NCI-H1694 treated with DMSO at 0.1 percent for 48 hours (cell line): ENCODE results near the gene PYGL.

ENCODE experiments used
- DNase-seq: peaks from one replicate; lab custom pipeline; 2025; lab: John Stamatoyannopoulos, UW

The PYGL gene

DNA sequence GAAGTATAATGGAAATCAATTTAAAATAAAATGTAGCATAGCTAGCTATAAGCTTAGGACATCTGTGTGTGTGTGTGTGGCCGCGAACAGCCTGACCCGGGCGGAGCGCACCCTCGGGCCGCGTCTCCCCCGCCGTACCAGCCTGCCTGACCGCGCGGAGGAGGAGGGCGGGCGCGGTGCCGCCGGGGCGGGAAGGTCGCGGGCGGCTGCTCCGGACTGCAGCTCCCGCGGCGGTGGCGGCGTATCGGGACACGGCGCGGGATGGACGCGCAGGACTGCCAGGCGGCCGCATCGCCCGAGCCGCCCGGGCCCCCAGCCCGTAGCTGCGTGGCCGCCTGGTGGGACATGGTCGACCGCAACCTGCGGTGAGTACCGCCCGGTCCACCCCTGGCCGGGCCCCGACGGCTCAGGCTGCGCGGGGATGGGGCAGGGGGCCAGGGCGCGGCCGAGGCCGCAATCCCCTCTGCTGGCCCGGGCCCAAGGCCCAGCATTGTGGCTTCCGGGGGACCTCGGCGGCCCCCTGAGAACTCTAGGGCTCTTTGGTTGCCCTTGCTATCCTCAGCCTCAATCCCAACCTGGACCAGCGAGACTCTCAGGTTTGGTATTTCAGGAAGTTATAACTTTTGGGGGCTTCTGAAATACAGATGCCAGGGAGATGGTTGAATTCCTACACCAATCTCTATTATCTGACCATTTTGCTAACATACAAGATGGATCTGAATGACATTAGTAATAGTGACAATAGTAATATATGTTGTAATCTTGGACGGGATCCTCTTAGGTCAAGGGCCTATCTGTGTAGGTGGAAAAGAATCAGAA is 72.2 kb downstream of the PYGL start, which contains the start of gene ABHD12B:
ABHD12B (plus strand) TSS at position 140 of the 819 bp plus-strand sequence; CDS start at position 262, 122 bp downstream.
- DNase-seq: no peak

DNA sequence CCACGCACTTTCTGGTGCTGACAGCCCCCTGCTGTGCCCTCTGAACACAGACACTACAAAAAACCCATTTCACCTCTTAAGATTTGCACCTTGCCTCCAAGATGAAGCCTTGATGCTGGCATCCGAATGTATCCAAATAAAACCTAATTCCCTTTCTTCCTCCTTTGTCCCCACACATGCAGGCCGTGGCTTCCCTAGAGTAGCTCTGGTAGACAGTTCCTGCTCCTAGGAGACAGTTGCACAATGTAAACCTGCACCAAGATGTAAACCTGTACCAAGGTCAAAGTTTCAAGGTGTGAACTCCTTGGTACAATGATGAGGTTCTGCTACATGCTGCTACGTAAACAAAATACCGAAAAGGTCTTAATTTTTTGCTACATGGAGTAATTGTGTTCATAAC is 73.1 kb downstream of the PYGL start:
- DNase-seq: no peak

DNA sequence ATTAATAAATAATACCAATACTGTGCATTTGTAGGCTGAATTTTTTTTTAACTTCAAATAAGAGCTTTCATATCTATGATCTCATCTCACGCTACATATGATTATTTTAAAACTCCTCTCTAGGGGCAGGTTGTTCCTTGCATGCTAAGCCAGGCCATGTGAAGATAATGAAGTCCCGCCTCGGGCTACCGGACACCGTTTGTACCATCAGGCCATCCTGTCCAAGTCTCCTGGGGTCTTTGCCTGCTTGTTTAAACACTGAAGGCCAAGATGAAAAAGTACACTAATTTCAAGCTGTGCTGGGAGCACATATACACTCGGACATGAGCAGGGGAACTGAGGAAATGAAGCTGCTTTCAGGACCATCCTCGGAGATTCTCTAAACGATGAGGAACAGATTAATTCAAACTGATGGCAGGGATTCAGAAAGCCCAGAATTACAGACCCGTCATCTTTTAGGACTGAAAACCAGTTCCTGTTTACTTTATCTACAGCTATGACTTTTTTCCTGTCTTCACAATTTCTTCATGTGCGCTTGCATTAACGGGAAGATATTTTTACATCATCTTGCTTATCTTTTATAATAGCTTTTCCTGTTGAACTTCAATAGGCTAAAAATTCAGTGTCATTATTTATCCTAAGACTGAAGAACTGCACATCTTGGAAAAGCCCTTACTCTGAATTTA is 78.7 kb downstream of the PYGL start:
- no peak for DNase-seq

DNA sequence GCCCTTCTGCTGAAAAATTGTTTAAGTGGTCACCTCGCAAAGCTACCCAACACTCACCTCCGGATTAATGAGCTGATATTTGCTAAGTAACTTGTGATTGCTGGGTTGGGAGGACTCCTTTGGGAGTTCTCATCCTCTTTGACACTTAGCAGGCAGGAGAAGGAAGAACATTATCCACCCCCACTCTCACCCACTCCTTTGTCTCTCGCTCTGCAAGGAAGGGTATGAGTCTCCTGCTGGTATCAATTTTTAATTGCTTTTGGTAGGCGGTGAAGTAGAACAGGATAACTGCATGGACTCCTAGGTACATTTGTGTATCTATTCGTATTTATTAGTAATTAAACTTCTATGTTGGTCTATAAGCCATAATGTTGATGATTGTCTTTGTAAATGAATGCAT is 79.3 kb downstream of the PYGL start:
- DNase-seq: no peak

- no peak for DNase-seq
These were observed 80.0 kb downstream of the PYGL start for GRCh38 chr14:50864237-50864636.

DNA sequence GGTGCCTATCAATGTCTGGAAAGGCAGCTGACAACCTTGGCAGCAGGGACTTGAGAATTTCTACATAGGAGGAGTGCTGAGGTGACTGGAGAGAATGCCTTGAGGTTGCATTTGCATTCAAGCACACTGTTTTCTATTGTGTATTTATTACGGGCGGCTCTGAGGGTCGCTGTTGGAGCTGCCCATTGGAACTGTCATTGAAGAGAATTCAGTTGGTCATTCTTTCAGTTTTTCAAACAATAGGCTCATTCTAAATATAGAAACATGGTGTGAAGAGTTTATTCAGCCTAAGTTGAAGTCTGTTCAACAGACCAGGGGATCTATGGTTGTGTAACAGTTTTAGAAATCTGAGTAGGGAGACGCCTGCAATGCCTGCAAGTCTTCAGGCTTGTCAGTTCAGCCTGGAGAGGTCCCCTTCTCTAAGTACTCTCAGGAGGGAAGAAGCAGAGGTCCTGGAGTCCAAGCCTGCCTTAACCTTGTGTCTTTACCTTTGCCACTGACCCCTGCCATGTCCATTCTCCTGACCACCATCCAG is 82.2 kb downstream of the PYGL start:
- DNase-seq: no peak

DNA sequence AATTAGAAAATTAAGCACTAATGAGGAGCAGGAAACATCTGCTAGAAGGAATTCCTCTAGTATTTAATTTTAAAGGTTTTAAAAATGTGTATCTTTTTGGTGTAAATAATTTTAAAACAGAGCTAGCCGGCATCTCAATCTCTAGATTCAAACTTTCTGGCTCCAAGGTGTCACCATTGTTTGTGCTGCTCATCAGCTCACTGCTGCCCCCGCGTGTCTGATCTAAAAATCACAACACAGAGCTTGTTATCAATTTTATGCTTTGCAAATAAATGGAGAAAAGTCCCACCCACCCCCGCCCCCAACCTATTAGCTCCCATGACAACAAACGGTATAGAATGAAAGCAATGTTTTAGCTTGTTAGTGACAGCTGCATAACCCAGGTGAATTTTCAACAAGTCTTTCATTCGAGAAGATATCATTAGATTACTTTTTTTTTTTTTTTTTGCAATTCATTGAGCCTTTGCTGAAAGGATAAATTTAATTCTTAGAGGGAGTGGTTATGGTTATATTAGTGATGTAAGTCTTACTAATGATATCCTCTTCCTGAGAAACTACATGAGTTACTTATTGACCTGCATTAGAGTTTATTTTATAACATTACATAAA is 83.7 kb downstream of the PYGL start:
- DNase-seq: peak; percentile 93

DNA sequence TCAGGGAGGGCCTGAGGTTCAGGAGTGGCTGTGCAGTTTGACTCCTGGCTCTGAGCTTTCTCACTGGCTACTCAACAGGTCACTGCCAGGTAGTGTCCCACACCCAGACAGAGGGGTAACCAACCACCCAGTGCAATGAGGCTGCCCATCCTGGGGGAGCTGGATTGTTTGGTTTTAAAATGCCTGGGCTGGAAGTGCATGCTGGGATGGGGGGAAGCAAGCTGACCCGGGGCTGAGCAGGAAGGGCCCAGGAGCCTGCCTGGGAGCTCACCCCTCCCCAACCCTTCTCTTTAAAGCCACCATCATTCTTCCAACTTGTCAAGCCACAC is 85.0 kb downstream of the PYGL start:
- no peak for DNase-seq

GRCh38 chr14:50856660-50857059 is 87.6 kb downstream of the PYGL start:
- no peak for DNase-seq

DNA sequence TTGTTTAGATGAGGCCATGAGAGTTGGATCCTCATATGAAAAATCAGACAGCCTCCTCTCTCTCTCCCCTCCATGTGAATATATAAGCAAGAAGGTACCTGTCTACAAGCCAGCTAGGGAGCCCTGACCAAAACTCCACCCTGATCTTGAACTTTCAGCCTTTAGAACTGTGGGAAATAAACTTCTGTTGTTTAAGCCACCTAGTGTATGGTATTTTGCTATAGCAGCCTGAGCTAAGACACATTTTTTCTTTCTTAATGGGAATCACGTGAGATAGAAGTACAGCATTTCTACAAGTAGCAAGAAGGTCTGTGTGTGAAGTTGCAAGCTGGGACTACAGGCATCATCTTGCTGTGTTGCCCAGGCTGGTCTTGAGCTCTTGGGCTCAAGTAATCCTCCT is 88.7 kb downstream of the PYGL start:
- DNase-seq: no peak
